DND-41 (cell line): ENCODE measurements around the gene DAGLA.

ENCODE experiments used
- ATAC-seq: fragments of 200-7000 bp; cut with Tn5 transposase; 3 replicates; pipeline ENCODE4 v1.9.1; 2021; ENCODE audit warnings: low read depth; ENCODE audit not compliant: insufficient read depth
- DNase-seq: peaks from one replicate; pipeline ENCODE4 v3.0.0-alpha.2; 2020
- H2AFZ ChIP-seq: 2 replicates; pipeline ENCODE4 v1.6.0; 2012; ENCODE audit warnings: low read depth, low read length
- H3K27ac ChIP-seq: 2 replicates; pipeline ENCODE4 v1.5.1; 2012; ENCODE audit warnings: low read length, inconsistent platforms
- H3K27me3 ChIP-seq: fragments of 200-600 bp; sonication (generic); 2 replicates; pipeline ENCODE4 v1.6.0; 2012; ENCODE audit warnings: low read length, mild to moderate bottlenecking, inconsistent platforms; ENCODE audit not compliant: insufficient read depth, poor library complexity
- H3K36me3 ChIP-seq: 2 replicates; pipeline ENCODE4 v1.5.1; 2012; ENCODE audit warnings: low read length, inconsistent platforms; ENCODE audit not compliant: insufficient read depth
- H3K4me1 ChIP-seq: 2 replicates; pipeline ENCODE4 v1.5.1; 2012; ENCODE audit warnings: mild to moderate bottlenecking, low read length; ENCODE audit not compliant: insufficient read depth
- H3K4me2 ChIP-seq: 2 replicates; pipeline ENCODE4 v1.6.0; 2012; ENCODE audit warnings: mild to moderate bottlenecking, moderate library complexity, low read length, inconsistent platforms; ENCODE audit not compliant: insufficient read depth
- H3K4me3 ChIP-seq, 2 experiments: fragments of 200-600 bp in 1 of 2; shearing (Covaris generic) in 1 of 2; 2 replicates each; pipeline ENCODE4 v1.5.1; 2012 to 2016; ENCODE audit warnings: inconsistent platforms in 2 of 2, low read length in 2 of 2, mild to moderate bottlenecking in 2 of 2, low read depth in 1 of 2, moderate library complexity in 1 of 2
- H3K79me2 ChIP-seq: 2 replicates; pipeline ENCODE4 v1.6.0; 2012; ENCODE audit warnings: low read length, inconsistent platforms; ENCODE audit not compliant: insufficient read depth
- H3K9ac ChIP-seq: 2 replicates; pipeline ENCODE4 v1.6.0; 2012; ENCODE audit warnings: low read depth, mild to moderate bottlenecking, inconsistent platforms, low read length, moderate library complexity
- H3K9me3 ChIP-seq: 2 replicates; pipeline ENCODE4 v1.5.1; 2012; ENCODE audit warnings: low read length, moderate library complexity, mild to moderate bottlenecking, inconsistent platforms; ENCODE audit not compliant: insufficient read depth, severe bottlenecking
- H4K20me1 ChIP-seq: 2 replicates; pipeline ENCODE4 v1.6.0; 2012; ENCODE audit warnings: low read length; ENCODE audit not compliant: insufficient read depth
- CTCF ChIP-seq: IDR thresholded peaks from 2 replicates; pipeline ENCODE4 v1.5.1; 2012; ENCODE audit warnings: borderline replicate concordance, low read length, moderate library complexity, mild to moderate bottlenecking; ENCODE audit not compliant: poor library complexity, severe bottlenecking; ENCODE audit errors: extremely low read depth
- EZH2 ChIP-seq: IDR thresholded peaks from 3 replicates; pipeline ENCODE4 v1.6.1; 2012; ENCODE audit warnings: borderline replicate concordance, low read depth, mild to moderate bottlenecking, moderate library complexity, low read length, inconsistent platforms; ENCODE audit not compliant: severe bottlenecking

Gene DAGLA

DNA sequence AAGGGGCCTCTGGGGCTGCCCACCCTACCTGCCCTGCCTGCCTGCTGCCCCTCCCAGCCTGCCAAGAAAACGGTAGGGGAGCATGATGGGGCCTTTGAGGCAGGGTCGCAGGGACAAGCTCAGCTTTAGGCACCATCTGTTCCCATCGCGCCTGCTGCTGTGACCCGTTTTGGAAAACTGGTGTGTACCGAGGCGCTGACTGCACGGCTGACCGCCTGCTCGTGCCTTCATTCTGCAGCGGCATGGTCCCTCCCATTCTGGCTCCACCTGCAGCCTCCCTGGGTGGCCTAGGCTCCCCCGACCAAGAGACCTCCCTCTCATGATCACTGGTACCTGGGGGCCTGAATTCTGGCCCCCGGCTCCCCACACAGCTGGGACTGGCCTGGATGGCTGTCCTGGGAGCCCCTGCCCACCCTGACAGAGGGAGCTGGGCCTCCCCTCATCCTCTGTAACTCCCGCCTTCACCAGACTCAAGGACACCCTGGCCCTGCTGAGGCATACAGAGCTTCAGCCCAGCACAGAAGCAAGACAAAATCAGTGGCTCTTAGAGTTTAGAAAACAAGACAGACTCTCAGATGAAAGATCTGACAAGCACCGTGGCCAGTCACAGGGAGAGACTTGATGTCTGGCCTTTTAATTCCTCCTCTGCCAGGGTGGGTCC lies 65.7 kb downstream of the DAGLA start:
- Histone ChIP-seq H3K4me1 (no peaks in the 10 kb centered on the region), H3K9me3 (no peaks in the 10 kb centered on the region), H3K4me2 (no peak overlapping the region), H3K79me2 (no peaks in the 10 kb centered on the region), H3K9ac (no peak overlapping the region), H3K27ac (no peak overlapping the region), H2AFZ (no peak overlapping the region), H3K27me3 (no peaks in the 10 kb centered on the region), H3K36me3 (no peaks in the 10 kb centered on the region), H4K20me1 (peaks cover 4% of the 10 kb centered on the region), H3K4me3 (no peak overlapping the region)
- no peak for TF ChIP-seq EZH2
- no peak for TF ChIP-seq CTCF
- DNase-seq = no peak
- ATAC-seq = no peak

- ATAC-seq (no peak), DNase-seq (no peak)
- H3K27ac ChIP-seq = no peak overlapping the region
- TF ChIP-seq CTCF (no peak), EZH2 (no peak)
- no peaks in the 10 kb centered on the region for H3K4me1 ChIP-seq
- no peaks in the 10 kb centered on the region for H3K79me2 ChIP-seq
- H4K20me1 ChIP-seq = peaks cover 4% of the 10 kb centered on the region
- H3K9ac ChIP-seq = no peak overlapping the region
- H3K4me2 ChIP-seq = no peak overlapping the region
- no peak overlapping the region for H2AFZ ChIP-seq
- no peaks in the 10 kb centered on the region for H3K9me3 ChIP-seq
- no peak overlapping the region for H3K4me3 ChIP-seq
- H3K36me3 ChIP-seq = no peaks in the 10 kb centered on the region
- H3K27me3 ChIP-seq = no peaks in the 10 kb centered on the region
These were observed 66.4 kb downstream of the DAGLA start for GRCh38 chr11:61746442-61747191.

GRCh38 chr11:61747192-61747966 lies 67.2 kb downstream of the DAGLA start:
- Histone ChIP-seq H3K79me2 (no peaks in the 10 kb centered on the region), H3K27me3 (no peaks in the 10 kb centered on the region), H3K27ac (no peak overlapping the region), H3K4me2 (no peak overlapping the region), H3K4me1 (no peaks in the 10 kb centered on the region), H2AFZ (no peak overlapping the region), H3K9me3 (no peaks in the 10 kb centered on the region), H3K36me3 (no peaks in the 10 kb centered on the region), H4K20me1 (peaks cover 4% of the 10 kb centered on the region), H3K9ac (no peak overlapping the region), H3K4me3 (no peak overlapping the region)
- DNase-seq (peak; percentile 29), ATAC-seq (peak; percentile 81)
- TF ChIP-seq CTCF (peak; percentile 80), EZH2 (no peak)
